ENCODE results near the gene ERC2.

Gene ERC2

DNA sequence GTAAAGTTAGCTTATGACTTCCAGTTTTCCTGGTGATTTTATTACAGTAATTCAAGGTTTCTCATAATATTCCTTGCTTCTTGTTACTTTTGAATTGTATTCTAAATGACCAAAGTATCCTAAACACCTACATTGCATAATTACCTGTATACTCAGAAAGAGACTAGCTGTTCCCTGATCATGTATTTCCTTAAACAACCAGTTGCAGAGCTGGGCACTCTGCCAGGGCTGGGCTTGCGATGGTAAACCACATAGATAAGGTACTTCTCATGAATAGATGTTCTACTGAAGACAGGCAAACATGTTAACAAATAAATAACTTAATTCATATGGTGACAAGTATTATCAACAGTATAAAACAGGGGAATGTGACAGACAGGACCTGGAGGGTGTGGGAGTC, 838.8 kb downstream of the ERC2 start:
- H3K9me3 ChIP-seq (ENCODE audit: control insufficient read depth, insufficient read depth, low read depth, low read length) = no peaks in the 10 kb centered on the region
- POLR2A ChIA-PET = interaction anchor here (0.7 kb wide), 1 partner anchor 10 kb away, joined by 3 read pairs; no protein-coding TSS in a partner anchor
- H3K4me1 ChIP-seq (ENCODE audit: control insufficient read depth, insufficient read depth, low read length) = peaks cover 4% of the 10 kb centered on the region
- no peaks in the 10 kb centered on the region for H3K36me3 ChIP-seq (ENCODE audit: control insufficient read depth in 2 of 2, insufficient read depth in 1 of 2, low read length in 2 of 2)
- no peak overlapping the region for H3K4me3 ChIP-seq (ENCODE audit: low read depth, low read length)
- CTCF ChIA-PET = interaction anchor here (0.6 kb wide), 1 partner anchor 78 kb away, joined by 3 read pairs; no protein-coding TSS in a partner anchor
- TF ChIP-seq FEZF1 (tag by site-specific recombination; IDR thresholded peaks at IDR 0.05) (peak; percentile 9; the same call in 1 of the 2 replicates), ZNF280D (tag by site-specific recombination; IDR thresholded peaks at IDR 0.05) (no peak), ZNF571 (tag by site-specific recombination; IDR thresholded peaks at IDR 0.05) (no peak), ZNF473 (tag by site-specific recombination; IDR thresholded peaks at IDR 0.05) (no peak), SP2 (tag by site-specific recombination; IDR thresholded peaks at IDR 0.05) (no peak), ZNF596 (tag by site-specific recombination; IDR thresholded peaks at IDR 0.05) (no peak), ZNF211 (tag by site-specific recombination; IDR thresholded peaks at IDR 0.05; ENCODE audit: low read depth) (no peak), ZNF239 (tag by site-specific recombination; IDR thresholded peaks at IDR 0.05) (no peak), SCRT2 (tag by site-specific recombination; IDR thresholded peaks at IDR 0.05) (peak; percentile 69), ZNF10 (tag by site-specific recombination; IDR thresholded peaks at IDR 0.05) (peak; percentile 61; the same call in 1 of the 2 replicates), ZNF19 (tag by site-specific recombination; IDR thresholded peaks at IDR 0.05; ENCODE audit: low read depth) (no peak), ZNF354C (tag by site-specific recombination; IDR thresholded peaks at IDR 0.05; ENCODE audit: borderline replicate concordance, low read depth) (no peak), ZNF449 (tag by site-specific recombination; IDR thresholded peaks at IDR 0.05) (peak; percentile 61; the same call in 1 of the 2 replicates), ZNF623 (tag by site-specific recombination; IDR thresholded peaks at IDR 0.05) (no peak), ATF2 (tag by site-specific recombination; IDR thresholded peaks at IDR 0.05; ENCODE audit: low read depth) (no peak)
- TF ChIP-seq, protein P1, sequence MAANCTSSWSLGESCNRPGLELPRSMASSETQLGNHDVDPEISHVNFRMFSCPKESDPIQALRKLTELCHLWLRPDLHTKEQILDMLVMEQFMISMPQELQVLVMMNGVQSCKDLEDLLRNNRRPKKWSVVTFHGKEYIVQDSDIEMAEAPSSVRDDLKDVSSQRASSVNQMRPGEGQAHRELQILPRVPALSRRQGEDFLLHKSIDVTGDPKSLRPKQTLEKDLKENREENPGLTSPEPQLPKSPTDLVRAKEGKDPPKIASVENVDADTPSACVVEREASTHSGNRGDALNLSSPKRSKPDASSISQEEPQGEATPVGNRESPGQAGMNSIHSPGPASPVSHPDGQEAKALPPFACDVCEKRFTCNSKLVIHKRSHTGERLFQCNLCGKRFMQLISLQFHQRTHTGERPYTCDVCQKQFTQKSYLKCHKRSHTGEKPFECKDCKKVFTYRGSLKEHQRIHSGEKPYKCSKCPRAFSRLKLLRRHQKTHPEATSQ (tag by site-specific recombination; IDR thresholded peaks at IDR 0.05) = no peak
- TF ChIP-seq, protein P2, sequence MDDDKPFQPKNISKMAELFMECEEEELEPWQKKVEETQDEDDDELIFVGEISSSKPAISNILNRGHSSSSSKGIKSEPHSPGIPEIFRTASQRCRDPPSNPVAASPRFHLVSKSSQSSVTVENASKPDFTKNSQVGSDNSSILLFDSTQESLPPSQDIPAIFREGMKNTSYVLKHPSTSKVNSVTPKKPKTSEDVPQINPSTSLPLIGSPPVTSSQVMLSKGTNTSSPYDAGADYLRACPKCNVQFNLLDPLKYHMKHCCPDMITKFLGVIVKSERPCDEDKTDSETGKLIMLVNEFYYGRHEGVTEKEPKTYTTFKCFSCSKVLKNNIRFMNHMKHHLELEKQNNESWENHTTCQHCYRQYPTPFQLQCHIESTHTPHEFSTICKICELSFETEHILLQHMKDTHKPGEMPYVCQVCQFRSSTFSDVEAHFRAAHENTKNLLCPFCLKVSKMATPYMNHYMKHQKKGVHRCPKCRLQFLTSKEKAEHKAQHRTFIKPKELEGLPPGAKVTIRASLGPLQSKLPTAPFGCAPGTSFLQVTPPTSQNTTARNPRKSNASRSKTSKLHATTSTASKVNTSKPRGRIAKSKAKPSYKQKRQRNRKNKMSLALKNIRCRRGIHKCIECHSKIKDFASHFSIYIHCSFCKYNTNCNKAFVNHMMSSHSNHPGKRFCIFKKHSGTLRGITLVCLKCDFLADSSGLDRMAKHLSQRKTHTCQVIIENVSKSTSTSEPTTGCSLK (tag by site-specific recombination; IDR thresholded peaks at IDR 0.05) = no peak
- H3K27ac ChIP-seq (ENCODE audit: extremely low read depth, low read depth, low read length) = no peak overlapping the region

All from HEK293 (cell line).